ENCODE measurements around the gene HDGFL2.

The HDGFL2 gene

GRCh38 chr19:4441994-4442818 is 29.9 kb upstream of the HDGFL2 start:
- H3K27ac Mint-ChIP-seq = peak overlapping the region; percentile 61
- no peak overlapping the region for H3K4me3 Mint-ChIP-seq
- H3K9me3 Mint-ChIP-seq = no peaks in the 10 kb centered on the region
- no peaks in the 10 kb centered on the region for H3K4me1 Mint-ChIP-seq
- H3K36me3 Mint-ChIP-seq = peaks cover 6% of the 10 kb centered on the region
- H3K27me3 Mint-ChIP-seq = no peaks in the 10 kb centered on the region

- H3K4me3 Mint-ChIP-seq = no peak overlapping the region
Measured at GRCh38 chr19:4442819-4443146, 29.3 kb upstream of the HDGFL2 start.

GRCh38 chr19:4443188-4443587 is 28.9 kb upstream of the HDGFL2 start:
- Mint-ChIP-seq H3K4me1 (no peaks in the 10 kb centered on the region), H3K27me3 (no peaks in the 10 kb centered on the region), H3K27ac (no peak overlapping the region), H3K36me3 (peaks cover 6% of the 10 kb centered on the region), H3K4me3 (no peak overlapping the region), H3K9me3 (no peaks in the 10 kb centered on the region)

More at GRCh38 chr19:4442819-4443146, 29.3 kb upstream of the HDGFL2 start:
- Mint-ChIP-seq H3K4me1 (no peaks in the 10 kb centered on the region), H3K36me3 (peaks cover 6% of the 10 kb centered on the region), H3K27me3 (no peaks in the 10 kb centered on the region), H3K9me3 (no peaks in the 10 kb centered on the region), H3K27ac (no peak overlapping the region)

- Mint-ChIP-seq H3K9me3 (no peaks in the 10 kb centered on the region), H3K27ac (no peak overlapping the region), H3K36me3 (peaks cover 6% of the 10 kb centered on the region), H3K4me1 (no peaks in the 10 kb centered on the region), H3K27me3 (no peaks in the 10 kb centered on the region), H3K4me3 (no peak overlapping the region)
Measured at GRCh38 chr19:4443966-4444764, 27.9 kb upstream of the HDGFL2 start.

GRCh38 chr19:4444765-4445741 is 27.0 kb upstream of the HDGFL2 start:
- H3K4me3 Mint-ChIP-seq = no peak overlapping the region
- peaks cover 8% of the 10 kb centered on the region for H3K36me3 Mint-ChIP-seq
- H3K27me3 Mint-ChIP-seq = no peaks in the 10 kb centered on the region
- H3K9me3 Mint-ChIP-seq = no peaks in the 10 kb centered on the region
- H3K4me1 Mint-ChIP-seq = no peaks in the 10 kb centered on the region
- no peak overlapping the region for H3K27ac Mint-ChIP-seq

- Mint-ChIP-seq H3K4me1 (no peaks in the 10 kb centered on the region), H3K36me3 (peaks cover 8% of the 10 kb centered on the region), H3K27me3 (no peaks in the 10 kb centered on the region), H3K4me3 (no peak overlapping the region), H3K27ac (no peak overlapping the region), H3K9me3 (no peaks in the 10 kb centered on the region)
Measured at GRCh38 chr19:4445963-4446703, 26.0 kb upstream of the HDGFL2 start.

- H3K36me3 Mint-ChIP-seq = peaks cover 8% of the 10 kb centered on the region
- H3K4me1 Mint-ChIP-seq = no peaks in the 10 kb centered on the region
- no peaks in the 10 kb centered on the region for H3K9me3 Mint-ChIP-seq
- H3K27ac Mint-ChIP-seq = no peak overlapping the region
- no peaks in the 10 kb centered on the region for H3K27me3 Mint-ChIP-seq
- no peak overlapping the region for H3K4me3 Mint-ChIP-seq
Measured at GRCh38 chr19:4446704-4447200, 25.3 kb upstream of the HDGFL2 start.

GRCh38 chr19:4447327-4448146 is 24.6 kb upstream of the HDGFL2 start:
- no peaks in the 10 kb centered on the region for H3K9me3 Mint-ChIP-seq
- no peaks in the 10 kb centered on the region for H3K27me3 Mint-ChIP-seq
- H3K36me3 Mint-ChIP-seq = peaks cover 8% of the 10 kb centered on the region
- H3K27ac Mint-ChIP-seq = no peak overlapping the region
- no peaks in the 10 kb centered on the region for H3K4me1 Mint-ChIP-seq
- H3K4me3 Mint-ChIP-seq = no peak overlapping the region

- H3K4me3 Mint-ChIP-seq = no peak overlapping the region
- H3K4me1 Mint-ChIP-seq = no peaks in the 10 kb centered on the region
- peaks cover 10% of the 10 kb centered on the region for H3K36me3 Mint-ChIP-seq
- no peaks in the 10 kb centered on the region for H3K9me3 Mint-ChIP-seq
- H3K27ac Mint-ChIP-seq = no peak overlapping the region
- no peaks in the 10 kb centered on the region for H3K27me3 Mint-ChIP-seq
Measured at GRCh38 chr19:4448147-4448985, 23.7 kb upstream of the HDGFL2 start.

GRCh38 chr19:4449022-4449638 is 23.0 kb upstream of the HDGFL2 start:
- H3K27ac Mint-ChIP-seq = no peak overlapping the region
- no peaks in the 10 kb centered on the region for H3K4me1 Mint-ChIP-seq
- H3K36me3 Mint-ChIP-seq = peaks cover 10% of the 10 kb centered on the region
- H3K4me3 Mint-ChIP-seq = no peak overlapping the region
- no peaks in the 10 kb centered on the region for H3K27me3 Mint-ChIP-seq
- no peaks in the 10 kb centered on the region for H3K9me3 Mint-ChIP-seq

- Mint-ChIP-seq H3K36me3 (peaks cover 6% of the 10 kb centered on the region), H3K4me1 (no peaks in the 10 kb centered on the region), H3K4me3 (no peak overlapping the region), H3K27ac (no peak overlapping the region), H3K27me3 (no peaks in the 10 kb centered on the region), H3K9me3 (no peaks in the 10 kb centered on the region)
Measured at GRCh38 chr19:4449639-4450028, 22.5 kb upstream of the HDGFL2 start.

GRCh38 chr19:4452230-4452990 is 19.7 kb upstream of the HDGFL2 start:
- Mint-ChIP-seq H3K36me3 (peaks cover 5% of the 10 kb centered on the region), H3K27ac (no peak overlapping the region), H3K27me3 (no peaks in the 10 kb centered on the region), H3K4me1 (peaks cover 10% of the 10 kb centered on the region), H3K4me3 (no peak overlapping the region), H3K9me3 (no peaks in the 10 kb centered on the region)
